Endometrium (tissue), 2 donors: Measurements from ENCODE around the gene PPP1R13B.

Source experiments
- FAIRE-seq: peaks from 2 replicates; lab custom pipeline; 2012; peaks lifted over from hg19 to GRCh38; lab: Jason Lieb, UNC
- donor health status: control.
- donor health status: control.

PPP1R13B gene

GRCh38 chr14:103881268-103882201, 34.2 kb upstream of the PPP1R13B start:
- FAIRE-seq, result no peak

- FAIRE-seq, result no peak
These were observed 33.2 kb upstream of the PPP1R13B start for GRCh38 chr14:103880348-103881267.

GRCh38 chr14:103879570-103880347, 32.4 kb upstream of the PPP1R13B start:
- no peak for FAIRE-seq

- no peak for FAIRE-seq
These were observed 31.8 kb upstream of the PPP1R13B start for GRCh38 chr14:103879118-103879569.

- no peak for FAIRE-seq
These were observed 30.8 kb upstream of the PPP1R13B start for GRCh38 chr14:103878180-103878579.

- FAIRE-seq, result no peak
These were observed 27.6 kb upstream of the PPP1R13B start for GRCh38 chr14:103875010-103875409.

- FAIRE-seq, result no peak
These were observed 25.2 kb upstream of the PPP1R13B start for GRCh38 chr14:103872481-103873113.

GRCh38 chr14:103871596-103872480, 24.5 kb upstream of the PPP1R13B start:
- no peak for FAIRE-seq

- no peak for FAIRE-seq
These were observed 23.7 kb upstream of the PPP1R13B start for GRCh38 chr14:103870891-103871595.

- FAIRE-seq, result no peak
These were observed 22.9 kb upstream of the PPP1R13B start for GRCh38 chr14:103870144-103870876.

GRCh38 chr14:103869406-103870143, 22.2 kb upstream of the PPP1R13B start:
- no peak for FAIRE-seq

GRCh38 chr14:103868242-103868897, 21.0 kb upstream of the PPP1R13B start:
- no peak for FAIRE-seq

GRCh38 chr14:103867523-103867953, 20.2 kb upstream of the PPP1R13B start:
- FAIRE-seq, result no peak

GRCh38 chr14:103867020-103867419, 19.6 kb upstream of the PPP1R13B start:
- no peak for FAIRE-seq

GRCh38 chr14:103863245-103863644, 15.9 kb upstream of the PPP1R13B start:
- no peak for FAIRE-seq

GRCh38 chr14:103862393-103862782, 15.0 kb upstream of the PPP1R13B start:
- FAIRE-seq, result no peak
